Measurements from ENCODE around the gene GNB1.

Gene GNB1

GRCh38 chr1:1768249-1768992 is 122.5 kb downstream of the GNB1 start:
- no peak overlapping the region for H2BK15ac ChIP-seq (ENCODE audit: low read depth, poor library complexity, severe bottlenecking)
- no peak overlapping the region for H4K8ac ChIP-seq (ENCODE audit: low read length)
- WGBS, result 96% methylated on average over 5 of the region's 7 CpGs
- peaks cover 8% of the 10 kb centered on the region for H3K79me1 ChIP-seq (replicated peaks; ENCODE audit: low read length, poor library complexity, severe bottlenecking)
- H3K9me3 ChIP-seq (ENCODE audit: control insufficient read depth, low read length), result peaks cover 6% of the 10 kb centered on the region
- no peak overlapping the region for H2AFZ ChIP-seq (ENCODE audit: low read depth, low read length)
- no peak overlapping the region for H3K14ac ChIP-seq (ENCODE audit: low read length in 2 of 2)
- H2BK12ac ChIP-seq (ENCODE audit: low read length in 2 of 2), result no peak overlapping the region
- H4K91ac ChIP-seq (ENCODE audit: low read length), result no peak overlapping the region
- H3K4ac ChIP-seq (ENCODE audit: low read depth in 1 of 2, low read length in 2 of 2), result no peak overlapping the region
- H2AK5ac ChIP-seq (ENCODE audit: low read length, severe bottlenecking), result no peak overlapping the region
- no peaks in the 10 kb centered on the region for H3K27me3 ChIP-seq (ENCODE audit: control insufficient read depth in 1 of 2, insufficient read depth in 1 of 2, low read length in 2 of 2)
- H2BK120ac ChIP-seq (ENCODE audit: low read depth, low read length), result no peak overlapping the region
- no peak for DNase-seq
- H3K27ac ChIP-seq (ENCODE audit: low read length, poor library complexity, severe bottlenecking), result no peak overlapping the region
- no peak overlapping the region for H3K9ac ChIP-seq (ENCODE audit: low read length)
- H3K4me1 ChIP-seq (ENCODE audit: control insufficient read depth, insufficient read depth, low read depth, low read length), result no peaks in the 10 kb centered on the region
- H3K4me3 ChIP-seq (ENCODE audit: insufficient read depth in 1 of 2, low read depth in 1 of 2, low read length in 2 of 2), result no peak overlapping the region
- no peak overlapping the region for H3K23ac ChIP-seq (ENCODE audit: low read length in 2 of 2)
- peaks cover 39 to 48% of the 10 kb centered on the region in 2 experiments for H3K36me3 ChIP-seq (ENCODE audit: control insufficient read depth in 1 of 2, insufficient read depth in 2 of 2, low read depth in 1 of 2, low read length in 2 of 2)
- H3K4me2 ChIP-seq (ENCODE audit: low read length, poor library complexity, severe bottlenecking), result no peak overlapping the region
- H3K18ac ChIP-seq (ENCODE audit: low read depth in 1 of 2, low read length in 2 of 2), result no peak overlapping the region
- no peak overlapping the region for H2BK5ac ChIP-seq (ENCODE audit: low read depth, low read length, poor library complexity, severe bottlenecking)

GRCh38 chr1:1764876-1765470 is 125.9 kb downstream of the GNB1 start:
- H2BK5ac ChIP-seq (ENCODE audit: low read depth, low read length, poor library complexity, severe bottlenecking), result no peak overlapping the region
- H3K27ac ChIP-seq (ENCODE audit: low read length, poor library complexity, severe bottlenecking), result no peak overlapping the region
- H3K9me3 ChIP-seq (ENCODE audit: control insufficient read depth, low read length), result no peaks in the 10 kb centered on the region
- peaks cover 5% of the 10 kb centered on the region for H3K4me1 ChIP-seq (ENCODE audit: control insufficient read depth, insufficient read depth, low read depth, low read length)
- H3K14ac ChIP-seq (ENCODE audit: low read length in 2 of 2), result no peak overlapping the region
- no peak overlapping the region for H2BK15ac ChIP-seq (ENCODE audit: low read depth, poor library complexity, severe bottlenecking)
- H2BK12ac ChIP-seq (ENCODE audit: low read length in 2 of 2), result no peak overlapping the region
- H2AK5ac ChIP-seq (ENCODE audit: low read length, severe bottlenecking), result no peak overlapping the region
- no peaks in the 10 kb centered on the region for H3K27me3 ChIP-seq (ENCODE audit: control insufficient read depth in 1 of 2, insufficient read depth in 1 of 2, low read length in 2 of 2)
- no peak overlapping the region for H2AFZ ChIP-seq (ENCODE audit: low read depth, low read length)
- H2BK120ac ChIP-seq (ENCODE audit: low read depth, low read length), result no peak overlapping the region
- DNase-seq, result no peak
- H3K4me2 ChIP-seq (ENCODE audit: low read length, poor library complexity, severe bottlenecking), result no peak overlapping the region
- H3K4me3 ChIP-seq (ENCODE audit: insufficient read depth in 1 of 2, low read depth in 1 of 2, low read length in 2 of 2), result no peak overlapping the region
- H3K79me1 ChIP-seq (replicated peaks; ENCODE audit: low read length, poor library complexity, severe bottlenecking), result peaks cover 14% of the 10 kb centered on the region
- WGBS, result 92% methylated on average over 20 of the region's 23 CpGs
- no peak overlapping the region for H4K8ac ChIP-seq (ENCODE audit: low read length)
- no peak overlapping the region for H3K4ac ChIP-seq (ENCODE audit: low read depth in 1 of 2, low read length in 2 of 2)
- no peak overlapping the region for H3K18ac ChIP-seq (ENCODE audit: low read depth in 1 of 2, low read length in 2 of 2)
- no peak overlapping the region for H3K9ac ChIP-seq (ENCODE audit: low read length)
- peaks cover 50 to 65% of the 10 kb centered on the region in 2 experiments for H3K36me3 ChIP-seq (ENCODE audit: control insufficient read depth in 1 of 2, insufficient read depth in 2 of 2, low read depth in 1 of 2, low read length in 2 of 2)
- H3K23ac ChIP-seq (ENCODE audit: low read length in 2 of 2), result no peak overlapping the region
- no peak overlapping the region for H4K91ac ChIP-seq (ENCODE audit: low read length)

GRCh38 chr1:1763657-1764621 is 126.9 kb downstream of the GNB1 start:
- no peak overlapping the region for H2BK120ac ChIP-seq (ENCODE audit: low read depth, low read length)
- no peak overlapping the region for H3K14ac ChIP-seq (ENCODE audit: low read length in 2 of 2)
- H3K27me3 ChIP-seq (ENCODE audit: control insufficient read depth in 1 of 2, insufficient read depth in 1 of 2, low read length in 2 of 2), result no peaks in the 10 kb centered on the region
- DNase-seq, result no peak
- WGBS, result 96% methylated on average over 30 of the region's 32 CpGs
- H4K91ac ChIP-seq (ENCODE audit: low read length), result no peak overlapping the region
- no peak overlapping the region for H4K8ac ChIP-seq (ENCODE audit: low read length)
- H2BK5ac ChIP-seq (ENCODE audit: low read depth, low read length, poor library complexity, severe bottlenecking), result no peak overlapping the region
- no peak overlapping the region for H3K4ac ChIP-seq (ENCODE audit: low read depth in 1 of 2, low read length in 2 of 2)
- H3K9me3 ChIP-seq (ENCODE audit: control insufficient read depth, low read length), result no peaks in the 10 kb centered on the region
- no peak overlapping the region for H3K27ac ChIP-seq (ENCODE audit: low read length, poor library complexity, severe bottlenecking)
- H3K79me1 ChIP-seq (replicated peaks; ENCODE audit: low read length, poor library complexity, severe bottlenecking), result peaks cover 24% of the 10 kb centered on the region
- no peak overlapping the region for H2BK15ac ChIP-seq (ENCODE audit: low read depth, poor library complexity, severe bottlenecking)
- H3K4me2 ChIP-seq (ENCODE audit: low read length, poor library complexity, severe bottlenecking), result no peak overlapping the region
- peaks cover 60 to 71% of the 10 kb centered on the region in 2 experiments for H3K36me3 ChIP-seq (ENCODE audit: control insufficient read depth in 1 of 2, insufficient read depth in 2 of 2, low read depth in 1 of 2, low read length in 2 of 2)
- H3K18ac ChIP-seq (ENCODE audit: low read depth in 1 of 2, low read length in 2 of 2), result no peak overlapping the region
- no peak overlapping the region for H2AFZ ChIP-seq (ENCODE audit: low read depth, low read length)
- no peak overlapping the region for H3K23ac ChIP-seq (ENCODE audit: low read length in 2 of 2)
- no peak overlapping the region for H2AK5ac ChIP-seq (ENCODE audit: low read length, severe bottlenecking)
- H3K9ac ChIP-seq (ENCODE audit: low read length), result no peak overlapping the region
- H3K4me3 ChIP-seq (ENCODE audit: insufficient read depth in 1 of 2, low read depth in 1 of 2, low read length in 2 of 2), result no peak overlapping the region
- H3K4me1 ChIP-seq (ENCODE audit: control insufficient read depth, insufficient read depth, low read depth, low read length), result peaks cover 7% of the 10 kb centered on the region
- H2BK12ac ChIP-seq (ENCODE audit: low read length in 2 of 2), result no peak overlapping the region
